A673 (cell line): Measurements from ENCODE around the gene ABHD15. TPM values are rescaled to one million over a fixed set of nuclear protein-coding genes. Genes with fewer than 3 reads are reported as not detected.

Experiments used
- BruUV-seq: library from RNA; stranded (reverse); fragments of 400-500 nt; replicated peaks from 2 replicates; lab custom pipeline; 2021; lab: Mats Ljungman, UMichigan
- CTCF ChIA-PET: fragments of 300-600 bp; sonication (Branson Sonifier 250); formaldehyde crosslinking; loops from one replicate; lab custom pipeline; 2022; ENCODE audit warnings: antibody characterized with exemption; lab: Charles Lee
- POLR2A ChIA-PET: fragments of 300-600 bp; sonication (Branson Sonifier 250); formaldehyde crosslinking; loops from one replicate; lab custom pipeline; 2022; ENCODE audit warnings: antibody characterized with exemption; ENCODE audit not compliant: low non-redundant PET; lab: Charles Lee
- DNase-seq: peaks from one replicate; pipeline ENCODE4 v3.0.0-alpha.2; 2015; ENCODE audit warnings: low spot score
- H3K27ac ChIP-seq: fragments of 200-600 bp; sonication (generic); 2 replicates; pipeline ENCODE4 v1.5.1; 2016; ENCODE audit warnings: mixed run types, low read depth, mild to moderate bottlenecking, mixed read lengths, antibody characterized with exemption, low read length; ENCODE audit not compliant: poor library complexity, severe bottlenecking
- H3K27me3 ChIP-seq: fragments of 200-600 bp; sonication (generic); replicated peaks from 2 replicates; pipeline ENCODE4 v1.6.1; 2017; ENCODE audit warnings: mixed run types, low read depth, mild to moderate bottlenecking, mixed read lengths, antibody characterized with exemption, low read length; ENCODE audit not compliant: insufficient read depth, poor library complexity
- H3K36me3 ChIP-seq: fragments of 200-600 bp; sonication (generic); 2 replicates; pipeline ENCODE4 v1.6.1; 2016; ENCODE audit warnings: mixed run types, mild to moderate bottlenecking, mixed read lengths, antibody characterized with exemption, low read length; ENCODE audit not compliant: insufficient read depth, poor library complexity, severe bottlenecking
- H3K4me1 ChIP-seq: fragments of 200-600 bp; sonication (generic); 2 replicates; pipeline ENCODE4 v1.6.1; 2017; ENCODE audit warnings: mixed run types, mild to moderate bottlenecking, mixed read lengths, antibody characterized with exemption, low read length; ENCODE audit not compliant: insufficient read depth, poor library complexity, severe bottlenecking
- H3K4me3 ChIP-seq: fragments of 200-600 bp; sonication (generic); 2 replicates; pipeline ENCODE4 v1.5.1; 2016; ENCODE audit warnings: low read depth, mixed run types, mild to moderate bottlenecking, mixed read lengths, low read length; ENCODE audit not compliant: poor library complexity, severe bottlenecking
- H3K9me3 ChIP-seq: fragments of 200-600 bp; sonication (generic); 2 replicates; pipeline ENCODE4 v1.6.1; 2016; ENCODE audit warnings: mixed run types, low read depth, mild to moderate bottlenecking, mixed read lengths, antibody characterized with exemption, low read length; ENCODE audit not compliant: poor library complexity, severe bottlenecking
- CTCF ChIP-seq: fragments of 300-800, 200-600 bp; sonication (generic); conservative IDR thresholded peaks from 2 replicates; pipeline ENCODE4 v1.5.1; 2017; ENCODE audit warnings: low read depth, mild to moderate bottlenecking, antibody characterized with exemption, low read length, moderate library complexity, mixed read lengths
- EZH2 ChIP-seq: fragments of 200-600 bp; sonication (generic); IDR thresholded peaks from 2 replicates; pipeline ENCODE4 v1.6.1; 2017; ENCODE audit warnings: borderline replicate concordance, low read depth, mild to moderate bottlenecking, mixed read lengths, antibody characterized with exemption, low read length; ENCODE audit not compliant: poor library complexity, severe bottlenecking
- intact Hi-C: fragments of 100-400 bp; cut with micrococcal nuclease; formaldehyde crosslinking; loops from one replicate; pipeline ENCODE4 v1.10.0; 2022; ENCODE audit not compliant: unreplicated experiment
- total RNA-seq: library from RNA; stranded (reverse); gene quantifications from 2 replicates; pipeline ENCODE4 v1.2.3, GENCODE V29; 2021

ABHD15 gene
- total RNA-seq, 1 experiment from 2014 or later, result 5.4 TPM

- intact Hi-C loops, result no loop called here
- DNase-seq, result no peak
- CTCF ChIA-PET, result no interaction called here
Observed at GRCh38 chr17:29557085-29557738, 9.6 kb downstream of the ABHD15 start.

GRCh38 chr17:29555840-29556239, 11.0 kb downstream of the ABHD15 start:
- DNase-seq, result no peak
- Histone ChIP-seq H3K4me1 (no peaks in the 10 kb centered on the region), H3K27me3 (no peaks in the 10 kb centered on the region), H3K36me3 (no peaks in the 10 kb centered on the region), H3K4me3 (no peak overlapping the region), H3K9me3 (no peaks in the 10 kb centered on the region), H3K27ac (no peak overlapping the region)
- ChIA-PET POLR2A (no interaction called here), CTCF (no interaction called here)
- TF ChIP-seq EZH2, result no peak
- no peak for TF ChIP-seq CTCF
- BruUV-seq, result no TSS peak
- intact Hi-C loops, result no loop called here

More at GRCh38 chr17:29557085-29557738, 9.6 kb downstream of the ABHD15 start:
- POLR2A ChIA-PET, result no interaction called here
- no peaks in the 10 kb centered on the region for H3K9me3 ChIP-seq
- no peak for TF ChIP-seq CTCF
- no peak for TF ChIP-seq EZH2
- H3K4me3 ChIP-seq, result no peak overlapping the region
- no peaks in the 10 kb centered on the region for H3K4me1 ChIP-seq
- no peaks in the 10 kb centered on the region for H3K27me3 ChIP-seq
- BruUV-seq, result no TSS peak
- H3K27ac ChIP-seq, result no peak overlapping the region
- H3K36me3 ChIP-seq, result no peaks in the 10 kb centered on the region

- intact Hi-C loops, result no loop called here
- TF ChIP-seq EZH2 (no peak), CTCF (no peak)
- POLR2A ChIA-PET, result no interaction called here
- CTCF ChIA-PET, result no interaction called here
- H3K27ac ChIP-seq, result no peak overlapping the region
- BruUV-seq, result no TSS peak
- H3K9me3 ChIP-seq, result no peaks in the 10 kb centered on the region
- H3K36me3 ChIP-seq, result no peaks in the 10 kb centered on the region
- peaks cover 11% of the 10 kb centered on the region for H3K4me1 ChIP-seq
- no peaks in the 10 kb centered on the region for H3K27me3 ChIP-seq
- DNase-seq, result peak; percentile 27
- H3K4me3 ChIP-seq, result no peak overlapping the region
Observed at GRCh38 chr17:29549177-29549923, 17.5 kb downstream of the ABHD15 start.
